Loucy (cell line): ENCODE measurements around the gene PDE11A.

Source experiments
- EZH2phosphoT487 ChIP-seq: fragments of 200-600 bp; IDR thresholded peaks from 2 replicates; pipeline ENCODE4 v1.6.1; 2018; ENCODE audit warnings: antibody characterized with exemption, mild to moderate bottlenecking, moderate library complexity, borderline replicate concordance
- TF ChIP-seq, protein P1 (sequence below): fragments of 200-600 bp; sonication (generic); conservative IDR thresholded peaks from 2 replicates; pipeline ENCODE4 v1.5.1; 2014; ENCODE audit warnings: mild to moderate bottlenecking, antibody characterized with exemption, low read length

DNA sequence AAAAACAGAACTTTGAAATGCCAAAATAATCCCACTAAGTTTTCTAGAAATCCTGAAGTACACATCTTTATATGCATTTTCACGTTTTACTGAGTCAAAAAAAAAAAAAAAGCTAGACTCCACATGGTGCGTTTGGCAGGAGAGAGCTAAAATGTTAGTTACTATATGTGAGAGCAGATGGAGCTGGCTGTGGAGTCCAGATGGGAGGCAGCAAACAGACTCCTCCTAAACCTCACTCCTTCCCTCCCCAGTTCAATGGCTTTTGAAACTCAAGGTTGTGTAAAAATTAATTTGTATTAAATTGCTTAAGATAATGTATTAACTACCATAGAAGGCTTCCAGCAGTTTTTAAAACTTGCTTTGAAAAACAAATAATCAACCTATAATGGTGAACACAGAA, 431.2 kb downstream of the PDE11A start:
- TF ChIP-seq, protein P1, sequence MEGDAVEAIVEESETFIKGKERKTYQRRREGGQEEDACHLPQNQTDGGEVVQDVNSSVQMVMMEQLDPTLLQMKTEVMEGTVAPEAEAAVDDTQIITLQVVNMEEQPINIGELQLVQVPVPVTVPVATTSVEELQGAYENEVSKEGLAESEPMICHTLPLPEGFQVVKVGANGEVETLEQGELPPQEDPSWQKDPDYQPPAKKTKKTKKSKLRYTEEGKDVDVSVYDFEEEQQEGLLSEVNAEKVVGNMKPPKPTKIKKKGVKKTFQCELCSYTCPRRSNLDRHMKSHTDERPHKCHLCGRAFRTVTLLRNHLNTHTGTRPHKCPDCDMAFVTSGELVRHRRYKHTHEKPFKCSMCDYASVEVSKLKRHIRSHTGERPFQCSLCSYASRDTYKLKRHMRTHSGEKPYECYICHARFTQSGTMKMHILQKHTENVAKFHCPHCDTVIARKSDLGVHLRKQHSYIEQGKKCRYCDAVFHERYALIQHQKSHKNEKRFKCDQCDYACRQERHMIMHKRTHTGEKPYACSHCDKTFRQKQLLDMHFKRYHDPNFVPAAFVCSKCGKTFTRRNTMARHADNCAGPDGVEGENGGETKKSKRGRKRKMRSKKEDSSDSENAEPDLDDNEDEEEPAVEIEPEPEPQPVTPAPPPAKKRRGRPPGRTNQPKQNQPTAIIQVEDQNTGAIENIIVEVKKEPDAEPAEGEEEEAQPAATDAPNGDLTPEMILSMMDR = no peak
- no peak for TF ChIP-seq EZH2phosphoT487
